Hematopoietic multipotent progenitor cell (in vitro differentiated cells): ENCODE results near the gene WNT11. TPM values are rescaled to one million over a fixed set of nuclear protein-coding genes. Genes with fewer than 3 reads are reported as not detected.

ENCODE experiments used
- DNase-seq, 3 donors: peaks; one replicate each; pipeline ENCODE4 v3.0.0-alpha.2; 2011 to 2015; ENCODE audit warnings: low read depth in 2 of 3, low spot score in 2 of 3
- total RNA-seq: library from RNA; depleted of rRNA; stranded (reverse); fragments of >200 nt; gene quantifications from one replicate; pipeline ENCODE4 v1.2.3, GENCODE V29; 2012

Gene WNT11
- 1.6 TPM for total RNA-seq

GRCh38 chr11:76206327-76207081 is at the start of gene WNT11:
TSS of gene WNT11 (minus strand) at chr11:76206502. CDS start at chr11:76206407, 95 bp downstream.
- peak in 1 of 3 donors; percentile 41 for DNase-seq

- DNase-seq: no peak
These were observed 47.1 kb upstream of the WNT11 start for GRCh38 chr11:76253416-76253815.

- no peak for DNase-seq
These were observed 46.3 kb upstream of the WNT11 start for GRCh38 chr11:76252631-76253070.

- no peak for DNase-seq
These were observed 45.3 kb upstream of the WNT11 start for GRCh38 chr11:76251576-76251975.

GRCh38 chr11:76251226-76251575 is 44.9 kb upstream of the WNT11 start:
- DNase-seq: no peak

GRCh38 chr11:76250520-76251225 is 44.4 kb upstream of the WNT11 start:
- DNase-seq: no peak

- no peak for DNase-seq
These were observed 43.0 kb upstream of the WNT11 start for GRCh38 chr11:76249195-76249741.

GRCh38 chr11:76248210-76248609 is 41.9 kb upstream of the WNT11 start:
- peak in 1 of 3 donors; percentile 14 for DNase-seq

- no peak for DNase-seq
These were observed 40.8 kb upstream of the WNT11 start for GRCh38 chr11:76247091-76247490.

- DNase-seq: no peak
These were observed 40.1 kb upstream of the WNT11 start for GRCh38 chr11:76246271-76246933.

GRCh38 chr11:76245720-76246119 is 39.4 kb upstream of the WNT11 start:
- DNase-seq: no peak

- no peak for DNase-seq
These were observed 38.1 kb upstream of the WNT11 start for GRCh38 chr11:76244316-76244851.

- DNase-seq: no peak
These were observed 37.6 kb upstream of the WNT11 start for GRCh38 chr11:76243957-76244285.

GRCh38 chr11:76243193-76243956 is 37.1 kb upstream of the WNT11 start:
- DNase-seq: no peak

- no peak for DNase-seq
These were observed 35.9 kb upstream of the WNT11 start for GRCh38 chr11:76242004-76242779.

GRCh38 chr11:76241243-76242000 is 35.1 kb upstream of the WNT11 start:
- no peak for DNase-seq

- DNase-seq: no peak
These were observed 34.4 kb upstream of the WNT11 start for GRCh38 chr11:76240666-76241065.

- no peak for DNase-seq
These were observed 33.8 kb upstream of the WNT11 start for GRCh38 chr11:76240161-76240540.
